ENCODE measurements around the gene ATP6V0B. TPM values are rescaled to one million over a fixed set of nuclear protein-coding genes. Genes with fewer than 3 reads are reported as not detected.

The ATP6V0B gene
- 48.5 and 89.6 TPM in 2 replicates for total RNA-seq

GRCh38 chr1:43974443-43975248 lies at the start of gene ATP6V0B:
TSS of gene ATP6V0B (plus strand) at chr1:43974960. CDS start at chr1:43975041, 81 bp downstream.

DNA sequence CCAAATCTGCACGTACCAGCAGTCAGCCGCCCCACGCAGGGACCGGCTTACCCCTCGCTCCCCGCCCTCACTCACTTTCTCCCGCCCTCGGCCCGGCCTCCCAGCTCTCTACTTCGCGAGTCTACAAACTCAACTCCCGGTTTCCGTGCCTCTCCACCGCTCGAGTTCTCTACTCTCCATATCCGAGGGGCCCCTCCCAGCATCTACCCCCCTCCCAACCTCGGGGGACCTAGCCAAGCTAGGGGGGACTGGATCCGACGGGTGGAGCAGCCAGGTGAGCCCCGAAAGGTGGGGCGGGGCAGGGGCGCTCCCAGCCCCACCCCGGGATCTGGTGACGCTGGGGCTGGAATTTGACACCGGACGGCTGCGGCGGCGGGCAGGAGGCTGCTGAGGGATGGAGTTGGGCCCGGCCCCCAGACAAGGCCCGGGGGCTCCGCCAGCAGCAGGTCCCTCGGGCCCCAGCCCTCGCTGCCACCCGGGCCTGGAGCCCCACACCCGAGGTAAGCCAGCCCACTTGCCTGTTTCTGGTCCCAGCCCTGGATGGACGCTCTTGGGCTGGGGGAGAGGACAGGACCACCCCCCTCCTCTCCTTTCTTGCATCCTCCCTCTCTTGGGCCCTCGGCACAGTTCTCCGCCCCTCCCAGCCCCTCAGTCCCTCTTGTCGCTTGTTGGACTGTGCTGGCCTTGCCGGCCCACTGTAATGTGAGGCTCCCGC lies 41.2 kb upstream of the ATP6V0B start, which contains the start of gene ARTN:
ARTN (plus strand) TSS at position 416 of the 715 bp plus-strand sequence. CDS start 1,856 bp downstream, outside the sequence.

DNA sequence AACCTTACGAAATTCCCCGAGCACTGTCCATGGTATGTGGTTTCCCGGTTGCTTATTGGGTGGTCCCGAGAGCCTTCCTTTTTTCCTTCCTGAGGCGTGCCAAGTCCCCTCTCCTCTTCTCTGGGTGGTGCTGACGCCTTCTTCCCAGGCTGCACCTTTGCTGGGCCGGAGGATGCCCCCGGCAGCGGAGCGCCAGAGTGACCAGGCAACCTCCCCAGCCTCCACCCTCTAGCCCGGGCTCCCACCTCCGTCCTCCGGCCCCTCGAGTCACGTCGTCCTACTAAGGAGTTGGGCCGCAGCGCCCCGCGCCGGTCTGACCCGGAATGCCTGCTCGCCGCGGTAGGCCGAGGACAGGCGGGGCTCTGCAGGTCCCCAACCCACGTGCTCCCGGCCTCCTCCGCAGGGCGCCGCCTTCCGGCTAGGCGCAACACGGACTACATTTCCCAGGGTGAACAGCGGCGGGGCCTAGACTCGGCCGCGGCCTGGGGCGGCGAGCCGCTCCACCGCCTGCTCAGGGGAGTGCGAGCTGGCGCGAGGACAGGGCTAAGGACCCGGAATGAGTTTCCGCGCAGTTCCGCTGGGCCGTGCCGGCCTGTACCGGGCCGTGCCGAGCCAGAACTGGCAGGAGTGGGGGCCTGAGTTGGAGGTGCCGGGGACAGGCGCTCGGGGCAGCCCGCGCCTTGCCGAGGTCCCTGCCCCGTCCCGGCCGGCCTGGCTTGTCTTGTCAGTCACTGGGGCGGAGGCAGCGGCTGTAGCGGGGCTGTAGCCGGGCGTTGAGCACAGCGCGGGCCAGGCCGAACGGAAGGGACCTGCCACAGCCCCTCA lies 28.3 kb upstream of the ATP6V0B start, which contains the start of gene IPO13:
IPO13 (plus strand) TSS at position 715 of the 825 bp plus-strand sequence. CDS start 651 bp downstream, outside the sequence.

GRCh38 chr1:43969746-43970466 lies 4.9 kb upstream of the ATP6V0B start, which contains the start of gene DPH2:
TSS of gene DPH2 (plus strand) at chr1:43970010. CDS start at chr1:43970176, 166 bp downstream.

DNA sequence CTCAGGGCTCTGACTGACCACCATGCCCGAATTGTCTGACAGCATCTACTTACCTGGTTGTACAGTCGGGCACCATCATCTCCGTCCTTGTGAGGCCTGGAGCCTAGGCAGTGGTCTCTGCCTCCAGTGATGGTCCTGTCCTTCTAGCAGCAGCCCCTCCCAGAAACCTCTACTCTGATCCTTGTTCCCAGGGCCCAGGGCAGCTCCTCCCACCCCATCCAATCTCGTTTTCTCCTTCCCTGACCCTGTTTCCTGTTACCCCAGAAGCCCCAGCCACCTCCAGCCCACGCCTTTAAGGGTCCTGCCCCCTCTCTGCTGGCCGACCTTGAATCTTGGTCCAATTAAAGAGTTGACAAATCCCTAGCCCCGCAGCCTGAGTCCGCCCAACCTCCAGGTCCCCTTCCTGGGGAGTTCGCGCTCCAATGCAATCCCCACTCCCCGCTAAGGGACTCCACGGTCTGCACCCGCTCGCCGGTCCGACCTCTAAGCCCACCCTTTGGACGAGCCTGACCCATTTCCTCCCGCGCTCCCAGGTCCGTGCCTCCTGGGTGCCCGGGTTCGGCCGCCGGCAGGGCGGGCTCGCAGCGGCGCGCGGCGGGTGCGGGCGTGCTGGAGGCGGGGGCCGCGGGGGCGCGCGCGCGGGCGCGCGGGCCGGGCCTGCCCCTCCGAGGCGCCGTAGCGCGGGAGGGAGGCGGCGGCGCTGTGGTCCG lies 3.9 kb downstream of the ATP6V0B start, which contains the start of gene B4GALT2:
B4GALT2 (plus strand) TSS at position 660 of the 710 bp plus-strand sequence. CDS start 1,951 bp downstream, outside the sequence.

GRCh38 chr1:43991476-43992231 lies 16.9 kb downstream of the ATP6V0B start, which contains the start of gene CCDC24:
TSS of gene CCDC24 (plus strand) at chr1:43991599. CDS start at chr1:43991879, 280 bp downstream.

Other genes starting within 250 kb of the ATP6V0B start
- gene ARTN, start 41.2 kb upstream of the ATP6V0B start, total RNA-seq = not detected in 2 replicates
- 19.4 and 23.2 TPM in 2 replicates for gene IPO13, start 28.0 kb upstream of the ATP6V0B start, total RNA-seq
- gene DPH2, start 5.0 kb upstream of the ATP6V0B start, total RNA-seq = 14.5 and 14.8 TPM in 2 replicates
- 39.4 and 48.9 TPM in 2 replicates for gene B4GALT2, start 4.2 kb downstream of the ATP6V0B start, total RNA-seq
- 3.4 and 4.7 TPM in 2 replicates for gene CCDC24, start 16.6 kb downstream of the ATP6V0B start, total RNA-seq
- 4.4 and 6.3 TPM in 2 replicates for gene SLC6A9, start 56.5 kb downstream of the ATP6V0B start, total RNA-seq
- gene KLF17, start 143.9 kb downstream of the ATP6V0B start, total RNA-seq = 0.37 TPM in 1 of 2 replicates, not detected in the other
- gene KLF18, start 166.7 kb downstream of the ATP6V0B start, total RNA-seq = not detected in 2 replicates
- 21.2 and 29.3 TPM in 2 replicates for gene DMAP1, start 238.5 kb downstream of the ATP6V0B start, total RNA-seq

All from cardiac ventricle fibroblast (primary cell).